Ascending aorta (tissue), 2 donors: ENCODE measurements around the gene WFS1. TPM values are rescaled to one million over a fixed set of nuclear protein-coding genes. Genes with fewer than 3 reads are reported as not detected.

ENCODE experiments used
- DNase-seq, 2 donors: peaks; one replicate each; pipeline ENCODE4 v3.0.0-alpha.2; 2019; ENCODE audit warnings: low spot score in 2 of 2
- H3K27ac ChIP-seq, 2 donors: fragments of 200-600 bp; sonication (generic); one replicate each; pipeline ENCODE4 v1.5.1; 2016 to 2017; ENCODE audit warnings: mild to moderate bottlenecking in 1 of 2
- H3K27me3 ChIP-seq: fragments of 200-600 bp; sonication (generic); one replicate; pipeline ENCODE4 v1.5.1; 2017
- H3K36me3 ChIP-seq, 2 donors: fragments of 200-600 bp; sonication (generic); one replicate each; pipeline ENCODE4 v1.5.1; 2016
- H3K4me1 ChIP-seq, 2 donors: fragments of 200-600 bp; sonication (generic); one replicate each; pipeline ENCODE4 v1.5.1; 2016 to 2017; ENCODE audit warnings: mild to moderate bottlenecking in 1 of 2
- H3K4me3 ChIP-seq, 2 donors: fragments of 200-600 bp; sonication (generic); one replicate each; pipeline ENCODE4 v1.5.1; 2016 to 2017; ENCODE audit warnings: mild to moderate bottlenecking in 1 of 2
- H3K9me3 ChIP-seq, 2 donors: fragments of 200-600 bp; sonication (generic); one replicate each; pipeline ENCODE4 v1.5.1; 2016
- CTCF ChIP-seq, 3 experiments: fragments of 200-600 bp in 2 of 3; fragments of 450-650 bp in 1 of 3; sonication (generic) in 2 of 3; IDR thresholded peaks; one replicate each; pipeline ENCODE4 v1.5.1; 2016 to 2019; ENCODE audit warnings: antibody characterized with exemption in 3 of 3, mild to moderate bottlenecking in 1 of 3, moderate library complexity in 1 of 3
- intact Hi-C: fragments of 100-400 bp; cut with DNase I; formaldehyde crosslinking; loops from one replicate; pipeline ENCODE4 v1.15.1; 2023
- total RNA-seq: library from RNA; depleted of rRNA; stranded (reverse); fragments of >200 nt; gene quantifications from one replicate; pipeline ENCODE4 v1.1.0, GENCODE V29; 2016

Gene WFS1
- total RNA-seq, 1 donor from 2014 or later = 166 TPM

GRCh38 chr4:6331018-6331417 lies 61.4 kb downstream of the WFS1 start:
- H3K27me3 ChIP-seq = peaks cover 4% of the 10 kb centered on the region
- no peaks in the 10 kb centered on the region for H3K4me1 ChIP-seq
- intact Hi-C loops = no loop called here
- no peaks in the 10 kb centered on the region for H3K9me3 ChIP-seq
- DNase-seq = no peak
- no peak overlapping the region for H3K27ac ChIP-seq
- H3K4me3 ChIP-seq = no peak overlapping the region
- TF ChIP-seq CTCF (IDR thresholded peaks at IDR 0.05) = peak in 2 of 3 experiments; percentile 26 to 31
- H3K36me3 ChIP-seq = no peaks in the 10 kb centered on the region

DNA sequence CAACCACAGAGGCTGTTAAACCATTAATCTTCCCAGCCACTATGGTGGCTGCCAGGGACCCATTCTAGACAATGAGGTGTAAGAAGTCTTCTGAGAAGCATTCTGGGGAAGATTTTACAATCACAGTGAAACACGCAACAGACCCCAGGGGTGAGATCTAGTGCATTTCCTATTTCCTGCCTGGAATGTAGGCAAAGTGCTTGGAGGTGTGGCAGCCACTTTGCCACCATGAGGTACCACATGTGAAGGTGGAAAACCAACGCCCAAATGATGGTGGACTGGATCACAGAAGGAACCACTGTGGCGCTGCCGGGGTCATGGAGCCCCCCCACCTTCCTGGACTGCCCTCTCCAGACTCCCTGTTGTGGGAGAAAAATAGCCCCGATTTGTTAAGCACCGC lies 61.8 kb downstream of the WFS1 start:
- TF ChIP-seq CTCF (IDR thresholded peaks at IDR 0.05) = no peak
- H3K4me1 ChIP-seq = no peaks in the 10 kb centered on the region
- H3K27ac ChIP-seq = no peak overlapping the region
- no peaks in the 10 kb centered on the region for H3K9me3 ChIP-seq
- H3K36me3 ChIP-seq = no peaks in the 10 kb centered on the region
- H3K4me3 ChIP-seq = no peak overlapping the region
- intact Hi-C loops = no loop called here
- peaks cover 4% of the 10 kb centered on the region for H3K27me3 ChIP-seq
- no peak for DNase-seq

DNA sequence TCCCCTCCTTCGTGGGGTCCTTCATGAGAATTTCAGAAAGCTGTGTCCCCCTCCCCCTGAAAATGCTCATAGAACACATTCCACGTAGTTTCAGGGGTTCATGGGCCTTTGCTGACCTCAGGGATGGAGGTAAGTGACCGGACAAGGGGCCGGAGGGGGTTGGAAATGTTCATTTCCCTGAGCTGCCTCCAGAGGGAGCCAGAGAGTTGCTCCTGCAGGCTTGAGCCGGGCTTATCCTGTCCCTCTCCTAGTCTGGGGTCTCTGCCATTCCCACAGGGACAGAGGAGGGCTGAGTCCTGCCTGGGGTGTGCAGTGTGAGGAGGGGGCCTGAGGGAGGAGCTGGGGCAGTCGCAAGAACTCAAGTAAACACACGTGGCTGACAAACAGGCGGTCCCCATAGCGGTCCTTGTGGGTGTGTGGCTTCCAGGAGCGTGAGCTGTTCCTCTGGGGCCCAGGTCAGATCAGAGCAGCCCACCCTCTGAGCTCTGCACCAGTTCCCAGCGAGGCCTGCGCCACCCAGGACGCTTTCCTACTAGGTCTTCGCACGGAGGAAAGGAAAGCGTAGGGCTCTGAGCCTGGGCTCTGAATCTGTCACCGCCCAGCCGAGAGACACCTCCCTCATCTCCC lies 62.5 kb downstream of the WFS1 start:
- no peaks in the 10 kb centered on the region for H3K36me3 ChIP-seq
- no peaks in the 10 kb centered on the region for H3K4me1 ChIP-seq
- peaks cover 4% of the 10 kb centered on the region for H3K27me3 ChIP-seq
- peak in 2 of 3 experiments; percentile 28 to 48 for TF ChIP-seq CTCF (IDR thresholded peaks at IDR 0.05)
- no peak overlapping the region for H3K27ac ChIP-seq
- intact Hi-C loops = no loop called here
- no peaks in the 10 kb centered on the region for H3K9me3 ChIP-seq
- DNase-seq = no peak
- H3K4me3 ChIP-seq = no peak overlapping the region

GRCh38 chr4:6332669-6333050 lies 63.0 kb downstream of the WFS1 start:
- Histone ChIP-seq H3K9me3 (no peaks in the 10 kb centered on the region), H3K4me3 (no peak overlapping the region), H3K27me3 (peaks cover under 1% of the 10 kb centered on the region), H3K4me1 (no peaks in the 10 kb centered on the region), H3K27ac (no peak overlapping the region), H3K36me3 (no peaks in the 10 kb centered on the region)
- intact Hi-C loops = no loop called here
- TF ChIP-seq CTCF (IDR thresholded peaks at IDR 0.05) = no peak
- DNase-seq = no peak

DNA sequence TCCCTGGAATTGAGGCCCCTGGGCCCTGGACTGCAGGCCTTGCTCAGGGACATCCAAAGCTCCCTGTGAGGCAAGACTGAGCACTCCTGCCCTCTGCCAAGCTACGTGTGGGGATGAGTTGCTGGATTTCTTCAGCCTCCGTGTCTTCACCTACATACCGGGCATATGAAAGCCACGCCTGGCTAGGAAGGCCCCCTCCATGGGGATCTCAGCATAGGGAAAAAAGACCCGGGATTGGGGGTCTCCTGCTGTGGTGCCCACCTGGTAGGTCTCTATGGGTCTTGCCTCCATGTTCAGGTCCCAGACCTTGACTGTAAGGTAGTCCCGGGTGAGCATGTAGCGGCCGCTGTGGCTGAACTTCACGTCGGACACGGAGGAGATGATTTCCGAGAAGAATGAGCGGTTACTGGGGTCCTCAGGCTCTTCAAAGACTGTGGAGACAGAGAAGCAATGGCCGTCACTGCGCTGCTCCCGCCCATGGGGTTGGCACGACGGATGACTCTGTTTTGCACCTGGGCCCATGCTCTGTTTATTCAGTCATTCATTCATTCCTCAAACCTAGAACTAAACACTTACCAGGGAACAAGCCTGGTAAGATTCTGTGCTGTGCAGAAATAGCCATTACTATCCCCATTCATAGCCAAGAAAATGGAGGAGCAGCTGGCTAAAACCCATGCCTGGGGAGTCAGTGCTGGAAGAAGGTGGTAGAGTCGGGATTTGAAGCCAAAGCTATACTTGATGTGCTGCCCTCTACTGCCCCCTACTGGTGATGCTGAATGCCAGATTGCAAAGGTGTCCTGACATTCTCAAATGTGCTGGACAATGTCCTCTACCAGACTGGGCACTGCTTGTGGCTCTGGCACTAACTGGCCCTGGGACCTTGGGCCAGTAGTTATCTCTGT lies 63.9 kb downstream of the WFS1 start:
- intact Hi-C loops = no loop called here
- Histone ChIP-seq H3K4me1 (no peaks in the 10 kb centered on the region), H3K36me3 (no peaks in the 10 kb centered on the region), H3K27ac (no peak overlapping the region), H3K9me3 (no peaks in the 10 kb centered on the region), H3K4me3 (no peak overlapping the region), H3K27me3 (no peaks in the 10 kb centered on the region)
- peak in 1 of 3 experiments; percentile 23 for TF ChIP-seq CTCF (IDR thresholded peaks at IDR 0.05)
- no peak for DNase-seq
